HUDEP-2 (cell line): Measurements from ENCODE around the gene CD80.
"Not testable (repeated sequence)": the region's sequence is repeated elsewhere in the genome, so short reads cannot be mapped to it uniquely, and the experiment has no call there.

Experiments
- DNase-seq, 76 experiments: peaks; one replicate each; lab custom pipeline; 2025; ENCODE audit not compliant: unreplicated experiment in 76 of 76; lab: John Stamatoyannopoulos, UW

Gene CD80

GRCh38 chr3:119559441-119559963, at the start of gene CD80:
Gene CD80, minus strand, starts transcription at chr3:119559614. Its CDS starts 1,886 bp downstream, at chr3:119557728.
- peak in 57 of 76 experiments; percentile 2 to 69 (median 32) for DNase-seq

- DNase-seq = no peak
Measured at GRCh38 chr3:119608405-119609000, 49.1 kb upstream of the CD80 start.

GRCh38 chr3:119604878-119605277, 45.5 kb upstream of the CD80 start:
- DNase-seq = no peak

- DNase-seq = no peak
Measured at GRCh38 chr3:119602676-119603075, 43.3 kb upstream of the CD80 start.

- no peak for DNase-seq
Measured at GRCh38 chr3:119601154-119601553, 41.7 kb upstream of the CD80 start.

GRCh38 chr3:119600732-119601131, 41.3 kb upstream of the CD80 start:
- peak in 6 of 76 experiments; percentile 3 to 37 (median 12) for DNase-seq

- DNase-seq = no peak
Measured at GRCh38 chr3:119599558-119600174, 40.3 kb upstream of the CD80 start.

GRCh38 chr3:119598410-119599098, 39.1 kb upstream of the CD80 start:
- no peak for DNase-seq

GRCh38 chr3:119597548-119598288, 38.3 kb upstream of the CD80 start, which contains the start of gene PLA1A:
Gene PLA1A, plus strand, starts transcription at chr3:119597885. Its CDS starts 29 bp downstream, at chr3:119597914.
- DNase-seq = no peak

- no peak for DNase-seq
Measured at GRCh38 chr3:119596398-119596797, 37.0 kb upstream of the CD80 start.

GRCh38 chr3:119595639-119596334, 36.4 kb upstream of the CD80 start:
- DNase-seq = no peak

GRCh38 chr3:119594929-119595328, 35.5 kb upstream of the CD80 start:
- DNase-seq = not testable (repeated sequence)

GRCh38 chr3:119594066-119594465, 34.7 kb upstream of the CD80 start:
- no peak for DNase-seq

GRCh38 chr3:119592861-119593260, 33.4 kb upstream of the CD80 start:
- no peak for DNase-seq

- DNase-seq = no peak
Measured at GRCh38 chr3:119590706-119591105, 31.3 kb upstream of the CD80 start.

GRCh38 chr3:119589102-119589773, 29.8 kb upstream of the CD80 start:
- no peak for DNase-seq

- DNase-seq = no peak
Measured at GRCh38 chr3:119588112-119588511, 28.7 kb upstream of the CD80 start.

GRCh38 chr3:119586733-119587172, 27.3 kb upstream of the CD80 start:
- DNase-seq = no peak

GRCh38 chr3:119585856-119586570, 26.6 kb upstream of the CD80 start:
- no peak for DNase-seq
